Endothelial cell of umbilical vein (primary cell): ENCODE data around the gene PHC2. TPM values are rescaled to one million over a fixed set of nuclear protein-coding genes. Genes with fewer than 3 reads are reported as not detected.
A peak's percentile ranks its signal among the peaks of the same experiment; 100 is the strongest.

ENCODE experiments used
- BruUV-seq: library from RNA; stranded (reverse); fragments of 400-500 nt; replicated peaks from 2 replicates; lab custom pipeline; 2021; lab: Mats Ljungman, UMichigan
- CTCF ChIA-PET: fragments of 300-600, 350-600 bp; sonication (Branson Sonifier 250); formaldehyde crosslinking; loops from one replicate; lab custom pipeline; 2021; ENCODE audit warnings: antibody characterized with exemption, inconsistent platforms; lab: Charles Lee
- POLR2A ChIA-PET: fragments of 300-600, 350-600 bp; sonication (Branson Sonifier 250); formaldehyde crosslinking; loops from one replicate; lab custom pipeline; 2021; ENCODE audit warnings: antibody characterized with exemption, inconsistent platforms; lab: Charles Lee
- DNase-seq: peaks from one replicate; pipeline ENCODE4 v3.0.0-alpha.2; 2011; ENCODE audit warnings: low read depth, low spot score
- FAIRE-seq: peaks from 2 replicates; lab custom pipeline; 2011; peaks lifted over from hg19 to GRCh38; lab: Jason Lieb, UNC
- H2AFZ ChIP-seq: 2 replicates; pipeline ENCODE4 v1.6.0; 2012; ENCODE audit warnings: low read depth, low read length, control low read depth, inconsistent platforms
- H3K27ac ChIP-seq: 2 replicates; pipeline ENCODE4 v1.5.1; 2011; ENCODE audit warnings: low read depth, mild to moderate bottlenecking, control low read depth, low read length, moderate library complexity; ENCODE audit not compliant: insufficient read depth
- H3K27me3 ChIP-seq, 2 experiments: 2 replicates each; pipeline versions ENCODE4 v1.6.0 to v1.6.1; 2011; ENCODE audit warnings: low read length in 2 of 2, mixed read lengths in 1 of 2; ENCODE audit not compliant: control insufficient read depth in 2 of 2, insufficient read depth in 2 of 2
- H3K36me3 ChIP-seq, 2 experiments: 2 replicates in 1 of 2; 3 replicates in 1 of 2; pipeline ENCODE4 v1.5.1; 2011; ENCODE audit warnings: low read length in 2 of 2, mild to moderate bottlenecking in 1 of 2, moderate library complexity in 1 of 2; ENCODE audit not compliant: control insufficient read depth in 2 of 2, insufficient read depth in 2 of 2; ENCODE audit errors: extremely low read depth in 1 of 2
- H3K4me1 ChIP-seq: 3 replicates; pipeline ENCODE4 v1.5.1; 2011; ENCODE audit warnings: mild to moderate bottlenecking, low read length; ENCODE audit not compliant: control insufficient read depth, insufficient read depth; ENCODE audit errors: extremely low read depth
- H3K4me2 ChIP-seq: 2 replicates; pipeline ENCODE4 v1.6.1; 2011; ENCODE audit warnings: low read length, control low read depth, mixed read lengths; ENCODE audit not compliant: insufficient read depth
- H3K4me3 ChIP-seq, 3 experiments: fragments of 200-600 bp in 1 of 3; sonication (generic), shearing (Covaris generic) in 1 of 3; replicated peaks in 1 of 3; 2 replicates each; pipeline ENCODE4 v1.5.1; 2011 to 2016; ENCODE audit warnings: control low read depth in 3 of 3, low read length in 3 of 3, mild to moderate bottlenecking in 2 of 3, inconsistent platforms in 1 of 3, low read depth in 1 of 3, moderate library complexity in 1 of 3; ENCODE audit not compliant: insufficient read depth in 1 of 3
- H3K79me2 ChIP-seq: 2 replicates; pipeline ENCODE4 v1.6.0; 2012; ENCODE audit warnings: low read length, inconsistent platforms; ENCODE audit not compliant: control insufficient read depth, insufficient read depth
- H3K9ac ChIP-seq: replicated peaks from 2 replicates; pipeline ENCODE3; 2011; ENCODE audit warnings: low read length, control low read depth; ENCODE audit not compliant: insufficient read depth; ENCODE audit errors: extremely low read depth
- H3K9me1 ChIP-seq: replicated peaks from 3 replicates; pipeline ENCODE4 v1.6.0; 2011; ENCODE audit warnings: mild to moderate bottlenecking, low read length; ENCODE audit not compliant: control insufficient read depth, insufficient read depth; ENCODE audit errors: extremely low read depth
- H3K9me3 ChIP-seq: replicated peaks from 2 replicates; pipeline ENCODE4 v1.5.1; 2012; ENCODE audit warnings: low read length, inconsistent platforms; ENCODE audit not compliant: control insufficient read depth, insufficient read depth
- H4K20me1 ChIP-seq: replicated peaks from 2 replicates; pipeline ENCODE3; 2011; ENCODE audit warnings: mild to moderate bottlenecking, low read length; ENCODE audit not compliant: control insufficient read depth, insufficient read depth; ENCODE audit errors: extremely low read depth
- EZH2 ChIP-seq: IDR thresholded peaks from 2 replicates; pipeline ENCODE4 v1.6.1; 2012; ENCODE audit warnings: borderline replicate concordance, low read depth, mild to moderate bottlenecking, moderate library complexity, low read length, inconsistent platforms; ENCODE audit not compliant: severe bottlenecking
- FOS ChIP-seq: IDR thresholded peaks from 2 replicates; pipeline ENCODE4 v1.6.1; 2011; ENCODE audit warnings: mild to moderate bottlenecking, low read length, moderate library complexity, borderline replicate concordance; ENCODE audit not compliant: insufficient read depth
- GATA2 ChIP-seq: IDR thresholded peaks from 2 replicates; pipeline ENCODE4 v1.7.0; 2011; ENCODE audit warnings: low read depth, mild to moderate bottlenecking, moderate library complexity, mixed read lengths, low read length; ENCODE audit not compliant: insufficient read length, insufficient read depth
- JUN ChIP-seq: IDR thresholded peaks from 2 replicates; pipeline ENCODE4 v1.6.1; 2011; ENCODE audit warnings: borderline replicate concordance, low read depth; ENCODE audit not compliant: insufficient read length, insufficient read depth
- MAX ChIP-seq: IDR thresholded peaks from 2 replicates; pipeline ENCODE4 v1.6.1; 2011; ENCODE audit not compliant: insufficient read depth, insufficient read length
- MYC ChIP-seq: IDR thresholded peaks from one replicate; pipeline ENCODE4 v1.6.1; 2011; ENCODE audit warnings: mild to moderate bottlenecking, low read depth, low read length
- POLR2A ChIP-seq: IDR thresholded peaks from 2 replicates; pipeline ENCODE4 v1.6.1; 2012; ENCODE audit warnings: low read depth, mild to moderate bottlenecking, control low read depth, low read length
- POLR2AphosphoS5 ChIP-seq: IDR thresholded peaks from 2 replicates; pipeline ENCODE4 v1.6.1; 2012; ENCODE audit warnings: low read depth, mild to moderate bottlenecking, control low read depth, low read length, moderate library complexity; ENCODE audit not compliant: insufficient read depth
- dilution Hi-C: fragments of 300-500 bp; cut with MboI; formaldehyde crosslinking; loops from one replicate; pipeline ENCODE4 v1.15.0; 2019; ENCODE audit warnings: low sequenced_read_pairs; ENCODE audit not compliant: extremely low pct_ligation_motif_present
- intact Hi-C: fragments of 100-400 bp; cut with micrococcal nuclease; formaldehyde crosslinking; loops from one replicate; pipeline ENCODE4 v1.10.0; 2022
- polyA plus RNA-seq, 4 experiments: library from polyadenylated mRNA; depleted of rRNA in 3 of 4; stranded (reverse) in 3 of 4; unstranded in 1 of 4; fragments of >200 nt; gene quantifications; 2 replicates each; pipeline versions ENCODE4 v1.2.1 to v1.2.3, GENCODE V29; 2011 to 2012; ENCODE audit warnings: missing spikeins in 1 of 4
- total RNA-seq: library from RNA; stranded (reverse); gene quantifications from 2 replicates; pipeline ENCODE4 v1.2.3, GENCODE V29; 2021
- TF ChIP-seq, protein P1 (sequence below), 2 donors: IDR thresholded peaks; 1 replicate in 1 of 2; 2 replicates in 1 of 2; pipeline ENCODE4 v1.5.1; 2011; ENCODE audit warnings: low read length in 2 of 2, mild to moderate bottlenecking in 2 of 2, moderate library complexity in 2 of 2, control low read depth in 1 of 2, inconsistent platforms in 1 of 2, low read depth in 1 of 2; ENCODE audit not compliant: insufficient read depth in 1 of 2; ENCODE audit errors: extremely low read depth in 1 of 2

Gene PHC2
- total and polyA plus RNA-seq, 2 donors (not counting 3 experiments of a cell fraction or from before 2014, with no cell fraction given): 65.6 to 79.0 TPM

DNA sequence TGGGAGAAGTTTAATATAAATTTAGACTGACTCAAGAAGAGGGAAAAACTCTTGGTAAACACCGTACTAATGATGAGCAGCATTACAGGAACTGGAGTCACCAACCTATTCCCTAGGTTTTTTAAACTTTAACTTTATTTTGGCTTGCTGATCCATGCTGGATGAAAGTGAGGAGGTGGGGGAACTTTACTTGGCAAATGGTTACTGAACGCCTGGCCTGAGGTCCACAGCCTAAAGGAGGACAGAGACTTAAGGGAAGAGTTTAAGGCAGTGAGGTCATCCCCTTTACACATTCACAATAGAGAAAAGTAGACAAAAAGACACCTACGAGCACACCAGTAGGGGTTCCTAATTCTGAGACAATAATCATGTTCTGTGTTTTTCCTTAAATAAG is 84.4 kb downstream of the PHC2 start:
- dilution Hi-C loops: no loop called here
- Histone ChIP-seq H3K9me3 (no peaks in the 10 kb centered on the region), H3K27me3 (no peaks in the 10 kb centered on the region), H3K36me3 (no peaks in the 10 kb centered on the region), H3K27ac (peak overlapping the region; percentile 94), H4K20me1 (peaks cover 2% of the 10 kb centered on the region), H2AFZ (no peak overlapping the region), H3K4me2 (peak overlapping the region; percentile 94), H3K79me2 (peaks cover 74% of the 10 kb centered on the region), H3K4me1 (peaks cover 65% of the 10 kb centered on the region), H3K9me1 (no peaks in the 10 kb centered on the region), H3K4me3 (peak overlapping the region in 1 of 3 experiments; percentile 95), H3K9ac (peak overlapping the region; percentile 55)
- intact Hi-C loops: no loop called here
- FAIRE-seq (no peak), DNase-seq (no peak)
- no peak for TF ChIP-seq MYC
- TF ChIP-seq POLR2AphosphoS5: no peak
- TF ChIP-seq EZH2: no peak
- TF ChIP-seq MAX: no peak
- no peak for TF ChIP-seq POLR2A
- TF ChIP-seq, protein P1, sequence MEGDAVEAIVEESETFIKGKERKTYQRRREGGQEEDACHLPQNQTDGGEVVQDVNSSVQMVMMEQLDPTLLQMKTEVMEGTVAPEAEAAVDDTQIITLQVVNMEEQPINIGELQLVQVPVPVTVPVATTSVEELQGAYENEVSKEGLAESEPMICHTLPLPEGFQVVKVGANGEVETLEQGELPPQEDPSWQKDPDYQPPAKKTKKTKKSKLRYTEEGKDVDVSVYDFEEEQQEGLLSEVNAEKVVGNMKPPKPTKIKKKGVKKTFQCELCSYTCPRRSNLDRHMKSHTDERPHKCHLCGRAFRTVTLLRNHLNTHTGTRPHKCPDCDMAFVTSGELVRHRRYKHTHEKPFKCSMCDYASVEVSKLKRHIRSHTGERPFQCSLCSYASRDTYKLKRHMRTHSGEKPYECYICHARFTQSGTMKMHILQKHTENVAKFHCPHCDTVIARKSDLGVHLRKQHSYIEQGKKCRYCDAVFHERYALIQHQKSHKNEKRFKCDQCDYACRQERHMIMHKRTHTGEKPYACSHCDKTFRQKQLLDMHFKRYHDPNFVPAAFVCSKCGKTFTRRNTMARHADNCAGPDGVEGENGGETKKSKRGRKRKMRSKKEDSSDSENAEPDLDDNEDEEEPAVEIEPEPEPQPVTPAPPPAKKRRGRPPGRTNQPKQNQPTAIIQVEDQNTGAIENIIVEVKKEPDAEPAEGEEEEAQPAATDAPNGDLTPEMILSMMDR (IDR thresholded peaks at IDR 0.05; ENCODE audit: extremely low read depth in 1 of 2, insufficient read depth in 1 of 2, low read depth in 1 of 2, low read length in 2 of 2): no peak
- no peak for TF ChIP-seq GATA2
- no peak for TF ChIP-seq FOS
- TF ChIP-seq JUN: no peak
- POLR2A ChIA-PET: interaction anchor here (1.3 kb wide), 1 partner anchor 8 kb away, joined by 5 read pairs; no protein-coding TSS in a partner anchor
- no TSS peak for BruUV-seq
- CTCF ChIA-PET: interaction anchor here (1.5 to 1.6 kb wide), 2 partner anchors 8 to 26 kb away, joined by 3 to 6 read pairs; no protein-coding TSS in a partner anchor
